GM18511 (cell line): ENCODE results near the gene TM9SF2.
"Not testable (repeated sequence)": the region's sequence is repeated elsewhere in the genome, so short reads cannot be mapped to it uniquely, and the experiment has no call there.

Experiments used
- ATAC-seq: cut with Tn5 transposase; IDR thresholded peaks from one replicate; pipeline ENCODE4 v1.9.1; 2021; ENCODE audit warnings: mild to moderate bottlenecking, moderate library complexity; ENCODE audit not compliant: unreplicated experiment

Gene TM9SF2

GRCh38 chr13:99527301-99527700 is 26.0 kb downstream of the TM9SF2 start:
- no peak for ATAC-seq

GRCh38 chr13:99528547-99528946 is 27.3 kb downstream of the TM9SF2 start:
- peak; percentile 84 for ATAC-seq

DNA sequence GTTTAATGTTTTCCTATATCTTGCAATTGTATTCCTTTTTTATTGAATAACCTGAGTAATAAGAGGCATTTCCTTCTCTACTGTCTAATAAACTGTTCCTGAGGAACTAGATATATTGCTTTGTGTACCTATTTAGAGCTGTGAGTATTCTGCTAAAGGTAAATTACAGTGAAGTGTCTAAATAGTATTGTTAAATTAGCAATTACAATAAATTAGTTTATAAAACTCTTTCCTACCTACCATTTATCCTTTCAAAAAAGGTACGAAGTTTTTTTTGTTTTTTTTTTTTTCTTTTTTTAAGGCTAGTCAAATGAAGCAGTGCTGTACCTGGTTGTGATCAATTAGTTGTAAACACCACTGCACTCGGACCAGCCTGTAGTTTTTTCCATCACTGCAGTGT is 34.8 kb downstream of the TM9SF2 start:
- ATAC-seq, result no peak

GRCh38 chr13:99540530-99540929 is 39.3 kb downstream of the TM9SF2 start:
- ATAC-seq, result no peak

DNA sequence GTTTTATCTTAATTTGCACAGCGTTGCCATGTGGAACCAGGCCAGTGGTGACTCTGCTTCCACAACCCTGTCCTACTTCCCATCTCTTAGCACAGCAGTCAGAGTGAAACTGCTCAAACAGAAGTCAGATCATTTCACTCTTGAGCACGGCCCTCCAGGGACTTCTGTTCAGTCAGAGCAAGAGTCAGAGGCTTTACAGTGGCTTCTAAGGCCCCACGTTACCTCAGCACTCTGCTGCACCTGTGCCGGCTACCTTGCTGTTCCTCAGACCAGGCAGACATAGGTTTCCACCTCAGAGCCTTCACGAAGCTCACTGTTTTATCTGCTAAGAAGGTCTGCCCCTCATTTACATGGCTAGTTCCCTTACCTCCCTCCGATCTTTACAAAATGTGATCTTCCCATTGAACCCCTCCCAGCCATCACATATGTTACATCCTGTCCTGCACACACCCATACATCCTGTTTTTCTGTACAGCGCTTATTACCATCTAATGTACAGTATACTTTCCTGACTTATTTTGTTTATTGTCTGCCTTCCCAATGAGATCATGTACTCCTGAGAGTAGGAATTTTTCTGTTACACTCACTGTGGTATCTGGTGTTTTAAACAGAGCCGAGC is 41.6 kb downstream of the TM9SF2 start:
- peak; percentile 99 for ATAC-seq

GRCh38 chr13:99545361-99545760 is 44.1 kb downstream of the TM9SF2 start:
- ATAC-seq, result no peak

DNA sequence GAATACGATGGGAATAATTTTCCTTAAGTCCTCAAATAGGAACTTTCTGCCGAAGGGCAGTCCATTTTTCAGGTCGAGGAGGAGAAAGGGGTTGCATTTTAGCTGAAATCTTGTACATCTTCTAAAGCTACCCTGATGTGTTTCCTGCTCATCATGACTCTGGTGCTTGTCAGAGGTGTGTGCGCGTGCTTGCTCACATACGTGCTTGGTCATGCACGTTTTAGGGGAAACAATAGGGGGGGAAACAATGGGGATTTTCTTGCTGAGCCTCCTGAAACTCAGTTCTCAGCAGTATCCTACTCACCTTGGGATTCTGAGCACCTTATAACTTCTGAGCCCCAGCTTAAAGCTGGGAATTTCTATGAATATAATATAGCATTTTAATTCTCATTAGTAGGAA is 44.7 kb downstream of the TM9SF2 start:
- no peak for ATAC-seq

DNA sequence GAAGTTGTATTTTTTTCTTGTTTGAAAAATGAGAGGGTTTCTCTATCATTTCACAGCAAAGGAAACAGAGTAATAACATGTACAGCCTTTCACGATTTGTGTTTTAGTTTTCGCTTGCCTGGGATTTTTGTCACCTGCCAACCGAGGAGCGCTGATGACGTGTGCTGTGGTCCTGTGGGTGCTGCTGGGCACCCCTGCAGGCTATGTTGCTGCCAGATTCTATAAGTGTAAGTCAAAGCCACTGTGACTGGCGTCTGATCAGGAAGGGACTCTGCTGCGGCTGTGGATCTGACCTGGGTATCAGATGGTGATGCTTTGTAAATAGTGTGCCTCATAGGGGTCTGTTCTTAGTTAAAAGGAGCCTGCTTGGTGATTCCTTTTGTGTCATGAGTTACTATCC is 45.6 kb downstream of the TM9SF2 start:
- ATAC-seq, result no peak

DNA sequence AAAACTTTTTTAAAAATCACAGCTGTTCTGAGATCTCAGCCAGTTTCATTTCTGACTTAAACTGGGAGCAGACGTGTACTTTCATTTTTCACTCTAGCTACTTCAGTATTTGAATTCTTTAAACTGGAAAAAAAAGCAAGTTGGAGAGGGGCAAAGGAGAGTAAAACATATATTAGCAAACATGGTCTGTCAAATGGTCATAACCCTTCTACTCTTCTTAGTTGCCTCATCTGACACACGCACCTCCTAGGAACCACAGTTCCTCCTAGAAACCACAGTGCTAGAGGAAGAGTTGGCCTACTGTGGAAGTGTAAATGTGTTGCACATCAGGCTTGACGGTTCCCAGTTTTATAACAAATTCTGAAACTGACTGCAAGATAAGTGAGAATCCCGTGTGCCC is 47.2 kb downstream of the TM9SF2 start:
- ATAC-seq, result peak; percentile 75

- ATAC-seq, result no peak
These were observed 51.8 kb downstream of the TM9SF2 start for GRCh38 chr13:99553033-99553432.

- no peak for ATAC-seq
These were observed 53.9 kb downstream of the TM9SF2 start for GRCh38 chr13:99555149-99555548.

DNA sequence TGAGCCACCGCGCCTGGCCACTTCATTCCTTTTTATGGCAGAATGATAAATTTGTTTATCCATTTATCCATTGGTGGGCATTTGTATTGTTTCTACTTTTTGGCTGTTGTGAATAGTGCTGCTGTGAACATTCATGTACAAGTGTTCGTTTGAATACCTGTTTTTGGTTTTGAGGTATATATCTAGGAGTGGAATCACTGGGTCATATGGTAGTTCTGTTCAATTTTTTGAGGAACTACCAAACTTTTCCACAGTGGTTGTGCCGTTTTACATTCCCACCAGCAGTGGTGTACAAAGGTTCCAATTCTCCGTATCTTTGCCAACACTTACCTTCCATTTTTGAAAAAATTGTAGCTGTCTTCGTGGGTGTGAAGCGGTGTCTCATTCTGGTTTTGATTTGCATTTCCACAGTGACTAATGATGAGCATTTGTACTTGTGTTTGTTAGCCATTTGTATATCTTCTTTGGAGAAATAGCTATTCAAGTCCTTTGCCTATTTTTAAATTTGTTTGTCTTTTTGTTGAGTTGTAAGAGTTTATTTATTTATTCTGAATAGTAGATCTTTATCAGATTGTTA is 55.7 kb downstream of the TM9SF2 start:
- ATAC-seq, result no peak

GRCh38 chr13:99558570-99559180 is 57.4 kb downstream of the TM9SF2 start:
- no peak for ATAC-seq

DNA sequence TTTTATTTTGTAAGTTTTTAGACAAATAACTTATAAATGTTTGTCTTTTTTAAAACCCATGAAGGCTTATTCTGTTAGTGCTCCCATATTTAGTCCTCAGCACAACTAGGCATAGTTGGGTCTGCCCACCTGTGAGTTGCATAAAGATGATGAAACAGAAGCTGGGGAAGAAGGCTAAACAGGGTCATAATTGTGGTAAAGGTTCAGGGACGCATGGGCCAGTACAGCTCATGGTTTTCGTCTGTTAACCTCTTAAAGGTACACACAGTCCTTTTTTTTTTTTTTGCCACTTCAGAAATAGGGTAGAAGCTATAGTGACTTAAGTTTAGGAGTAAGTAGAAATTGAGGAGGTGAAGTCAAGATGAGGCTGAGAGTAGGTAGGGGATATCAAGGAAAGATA is 58.3 kb downstream of the TM9SF2 start:
- no peak for ATAC-seq

- no peak for ATAC-seq
These were observed 62.1 kb downstream of the TM9SF2 start for GRCh38 chr13:99563404-99563803.

DNA sequence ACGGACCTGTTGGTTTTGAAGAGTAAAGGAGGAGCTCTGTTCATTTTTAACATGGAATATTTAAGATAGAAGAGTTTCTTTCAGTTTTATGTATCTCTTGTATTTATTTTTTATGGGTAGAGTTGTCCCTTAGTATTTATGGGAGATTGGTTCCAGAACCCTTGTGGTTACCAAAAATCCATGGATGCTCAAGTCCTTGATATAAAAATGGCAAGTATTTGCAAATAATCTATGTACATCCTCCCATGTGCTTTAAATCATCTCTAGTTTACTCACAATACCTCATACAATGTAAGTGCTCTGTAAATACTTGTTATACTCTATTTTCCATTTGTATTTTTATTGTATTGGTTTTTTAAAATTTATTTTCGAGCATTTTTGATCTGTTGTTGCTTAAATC is 63.1 kb downstream of the TM9SF2 start:
- ATAC-seq, result no peak

- no peak for ATAC-seq
These were observed 64.3 kb downstream of the TM9SF2 start for GRCh38 chr13:99565478-99566124.

GRCh38 chr13:99566125-99567083 is 65.1 kb downstream of the TM9SF2 start:
- no peak for ATAC-seq

DNA sequence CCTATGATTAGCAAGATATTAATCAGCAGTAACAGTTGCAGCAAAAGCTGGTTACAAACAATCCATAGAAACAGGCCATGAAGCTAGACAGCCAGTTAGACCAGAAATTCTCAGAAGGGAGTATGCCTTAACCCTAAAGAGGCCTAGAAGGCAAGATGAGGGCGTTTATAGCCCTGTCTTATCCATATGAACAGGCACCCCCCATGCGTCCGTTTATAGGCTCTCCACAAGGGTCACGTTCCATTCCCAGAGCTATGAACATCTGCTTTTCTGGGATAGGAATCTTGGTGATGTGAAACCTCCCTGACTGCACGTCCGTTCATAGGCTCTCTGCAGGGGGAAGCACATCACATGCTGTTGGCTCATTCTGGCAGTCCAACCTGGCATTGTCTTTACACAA is 67.6 kb downstream of the TM9SF2 start:
- not testable (repeated sequence) for ATAC-seq

DNA sequence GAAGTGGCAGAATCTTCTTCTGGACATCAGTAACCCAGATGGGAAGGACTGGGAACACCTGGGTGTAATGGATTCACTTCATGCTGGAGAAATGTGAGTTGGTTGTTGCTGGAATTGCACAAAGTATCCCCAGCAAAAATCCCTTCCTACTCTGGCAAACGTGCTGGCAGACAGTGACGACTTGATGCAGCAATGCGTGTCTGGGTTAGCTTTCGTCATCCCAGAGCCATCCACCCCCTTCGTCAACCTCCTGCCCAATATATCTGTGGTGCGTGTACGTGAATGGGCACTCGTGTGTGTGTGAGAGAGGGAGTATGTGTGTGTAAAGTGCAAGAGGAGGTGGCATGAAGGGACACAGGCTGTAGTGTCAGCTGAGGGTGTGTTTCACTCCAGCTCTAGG is 70.9 kb downstream of the TM9SF2 start:
- no peak for ATAC-seq

- no peak for ATAC-seq
These were observed 71.6 kb downstream of the TM9SF2 start for GRCh38 chr13:99572921-99573320.
